ENCODE measurements around the gene MOGAT1. TPM values are rescaled to one million over a fixed set of nuclear protein-coding genes. Genes with fewer than 3 reads are reported as not detected.
"Not testable (repeated sequence)": the region's sequence is repeated elsewhere in the genome, so short reads cannot be mapped to it uniquely, and the experiment has no call there.

MOGAT1 gene
- total RNA-seq, 1 experiment from 2014 or later: not detected

DNA sequence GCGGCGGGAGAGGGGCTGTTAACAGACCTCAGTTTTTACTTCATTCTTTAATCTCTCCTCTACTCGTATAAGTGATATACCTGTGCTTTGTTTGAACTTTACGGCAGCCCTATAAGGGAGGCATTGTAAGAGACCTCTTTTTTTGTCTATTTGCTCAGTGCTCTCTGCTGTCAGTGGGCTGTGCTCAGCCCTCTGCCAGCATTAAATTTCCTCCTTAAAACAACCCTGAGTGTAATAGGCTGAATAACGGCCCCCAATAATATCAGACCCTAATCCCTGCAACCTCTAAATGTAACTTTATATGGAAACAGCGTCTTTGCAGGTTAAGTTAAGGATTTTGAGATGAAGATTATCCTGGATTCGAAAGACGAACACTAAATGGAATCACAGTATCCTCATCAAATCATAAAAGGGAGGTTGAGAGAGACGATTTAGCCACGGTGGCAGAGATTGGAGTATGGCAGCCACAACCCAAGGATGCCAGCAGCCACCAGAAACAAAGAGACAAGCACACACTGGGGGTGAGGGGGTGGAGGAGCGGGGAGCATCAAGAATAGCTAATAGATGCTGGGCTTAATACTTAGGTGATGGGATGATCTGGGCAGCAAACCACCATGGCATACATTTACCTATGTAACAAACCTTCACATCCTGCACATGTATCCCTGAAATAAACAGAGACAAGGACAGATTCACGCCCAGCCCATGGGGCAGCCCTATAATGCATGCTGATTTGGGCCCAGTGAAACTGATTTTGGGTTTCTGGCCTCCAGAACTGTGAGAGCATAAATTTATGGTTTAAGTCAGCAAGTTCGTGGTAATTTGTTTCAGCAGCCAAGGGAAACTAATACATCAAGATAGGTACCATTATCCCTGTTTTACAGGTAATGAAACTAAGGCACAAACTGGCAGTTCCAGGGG, 14.7 kb upstream of the MOGAT1 start:
- DNase-seq (ENCODE audit: low read depth, low spot score): no peak
- in situ Hi-C loops (cut with HindIII; ENCODE audit: low pct_unique_long_range_greater_than_20kb, low sequenced_read_pairs): no loop called here

GRCh38 chr2:222663479-222663878, 8.0 kb upstream of the MOGAT1 start:
- DNase-seq (ENCODE audit: low read depth, low spot score): no peak
- in situ Hi-C loops (cut with HindIII; ENCODE audit: low pct_unique_long_range_greater_than_20kb, low sequenced_read_pairs): no loop called here

DNA sequence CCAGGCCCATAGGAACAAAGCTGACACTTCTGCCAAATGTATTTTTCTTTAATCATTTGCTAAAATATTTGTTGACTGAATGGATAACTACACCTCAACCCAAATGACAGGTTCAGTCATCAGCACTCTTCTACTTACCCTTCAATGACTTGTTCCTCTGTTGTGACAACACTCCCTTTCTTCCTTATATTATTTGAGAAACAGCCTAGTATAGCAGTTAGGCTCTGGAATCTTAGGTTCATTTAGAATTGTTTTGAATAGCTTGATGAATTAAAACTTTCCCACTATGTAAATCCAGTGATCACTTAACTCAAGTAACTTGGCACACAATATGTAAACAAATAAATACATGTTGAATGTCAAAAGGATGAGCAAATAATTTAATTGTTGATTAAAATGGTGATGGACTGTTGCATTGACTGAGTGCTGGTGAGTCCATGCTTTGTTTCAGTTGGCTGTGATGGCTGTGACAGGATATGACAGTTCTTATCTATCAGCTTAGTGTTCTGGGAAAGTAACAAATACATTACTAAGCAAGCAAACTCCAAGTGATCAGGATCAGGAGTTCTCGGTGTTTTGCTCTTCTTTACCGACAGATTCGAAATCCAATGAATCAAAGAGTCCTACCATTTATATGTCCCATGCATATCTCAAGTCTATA, 2.8 kb upstream of the MOGAT1 start:
- in situ Hi-C loops (cut with HindIII; ENCODE audit: low pct_unique_long_range_greater_than_20kb, low sequenced_read_pairs): no loop called here

DNA sequence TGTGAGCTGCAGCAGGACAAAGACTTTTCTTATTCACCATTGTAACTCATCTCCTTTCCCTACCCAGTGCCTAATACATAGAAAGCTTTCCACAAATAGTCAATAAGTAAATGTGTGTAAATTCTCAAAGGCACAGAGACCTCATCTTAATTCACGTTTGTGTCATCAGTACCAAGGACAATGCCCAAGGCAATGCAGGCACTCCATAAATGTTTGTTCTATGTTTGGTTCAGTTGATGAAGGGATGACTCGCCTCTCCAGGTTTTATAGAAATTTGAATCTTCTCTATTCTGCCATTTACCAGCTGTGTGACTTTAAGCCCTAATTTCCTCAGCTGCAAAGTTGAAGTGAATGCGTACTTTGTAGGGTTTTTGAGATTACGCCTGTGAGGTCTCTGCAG, 2.1 kb upstream of the MOGAT1 start:
- in situ Hi-C loops (cut with HindIII; ENCODE audit: low pct_unique_long_range_greater_than_20kb, low sequenced_read_pairs): no loop called here
- no peak for DNase-seq (ENCODE audit: low read depth, low spot score)

More for the DNA sequence above, 2.8 kb upstream of the MOGAT1 start:
- no peak for DNase-seq (ENCODE audit: low read depth, low spot score)

DNA sequence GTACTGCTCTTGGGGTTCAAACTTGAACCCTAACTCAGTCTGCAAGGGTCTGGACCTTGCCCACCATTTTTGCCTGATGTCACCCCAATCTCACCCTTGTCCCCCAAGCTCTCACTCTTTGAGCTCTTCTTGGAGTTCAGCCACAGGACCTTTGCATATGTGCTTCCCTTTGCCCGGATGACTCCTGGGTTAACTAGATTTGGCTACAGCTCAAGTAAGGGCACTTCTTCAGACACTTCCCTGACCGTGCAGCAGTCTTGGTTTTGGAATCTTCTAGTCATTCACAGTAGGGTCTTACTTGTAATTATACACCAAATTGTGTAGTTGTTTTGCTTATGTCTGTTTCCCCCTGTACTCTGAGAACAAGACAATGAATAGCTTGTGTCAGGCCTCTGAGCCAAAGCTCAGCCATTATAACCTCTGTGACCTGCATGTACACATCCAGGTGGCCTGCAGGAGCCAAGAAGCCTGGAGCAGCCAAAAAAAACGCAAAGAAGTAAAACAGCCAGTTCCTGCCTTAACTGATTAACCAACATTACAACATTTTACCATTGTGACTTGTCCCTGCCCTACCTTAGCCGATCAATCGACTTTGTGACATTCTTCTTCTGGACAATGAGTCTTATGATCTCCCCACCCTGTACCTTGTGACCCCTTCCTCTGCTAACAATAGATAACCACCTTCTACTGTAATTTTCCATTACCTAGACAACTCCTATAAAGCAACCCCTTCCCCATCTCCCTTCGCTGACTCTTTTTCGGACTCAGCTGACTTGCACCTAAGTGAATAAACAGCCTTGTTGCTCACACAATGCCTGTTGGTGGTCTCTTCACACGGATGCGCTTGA, 1.0 kb upstream of the MOGAT1 start:
- in situ Hi-C loops (cut with HindIII; ENCODE audit: low pct_unique_long_range_greater_than_20kb, low sequenced_read_pairs): no loop called here
- no peak for DNase-seq (ENCODE audit: low read depth, low spot score)

DNA sequence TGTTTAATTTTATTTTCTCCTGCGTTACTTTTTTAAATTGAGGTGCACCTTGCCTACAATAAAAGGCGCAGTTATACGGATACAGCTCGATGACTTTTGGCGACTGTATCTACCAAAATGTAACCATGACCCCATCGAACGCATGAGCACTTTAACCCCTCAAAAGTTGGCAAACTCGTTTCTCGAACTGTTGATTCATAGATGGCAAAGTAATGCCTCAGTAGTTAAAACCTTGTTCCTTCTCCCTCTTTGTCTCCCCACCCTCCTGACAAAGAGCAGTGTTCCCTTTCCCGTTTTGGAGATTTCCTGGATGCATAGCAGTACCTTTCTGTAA, 577 bp downstream of the MOGAT1 start:
- in situ Hi-C loops (cut with HindIII; ENCODE audit: low pct_unique_long_range_greater_than_20kb, low sequenced_read_pairs): no loop called here
- no peak for DNase-seq (ENCODE audit: low read depth, low spot score)

GRCh38 chr2:222673273-222673672, 1.8 kb downstream of the MOGAT1 start:
- in situ Hi-C loops (cut with HindIII; ENCODE audit: low pct_unique_long_range_greater_than_20kb, low sequenced_read_pairs): no loop called here

GRCh38 chr2:222673883-222674282, 2.4 kb downstream of the MOGAT1 start:
- in situ Hi-C loops (cut with HindIII; ENCODE audit: low pct_unique_long_range_greater_than_20kb, low sequenced_read_pairs): no loop called here
- peak; percentile 58 for DNase-seq (ENCODE audit: low read depth, low spot score)

More at GRCh38 chr2:222673273-222673672, 1.8 kb downstream of the MOGAT1 start:
- DNase-seq (ENCODE audit: low read depth, low spot score): no peak

GRCh38 chr2:222677981-222678380, 6.5 kb downstream of the MOGAT1 start:
- no peak for DNase-seq (ENCODE audit: low read depth, low spot score)
- in situ Hi-C loops (cut with HindIII; ENCODE audit: low pct_unique_long_range_greater_than_20kb, low sequenced_read_pairs): no loop called here

DNA sequence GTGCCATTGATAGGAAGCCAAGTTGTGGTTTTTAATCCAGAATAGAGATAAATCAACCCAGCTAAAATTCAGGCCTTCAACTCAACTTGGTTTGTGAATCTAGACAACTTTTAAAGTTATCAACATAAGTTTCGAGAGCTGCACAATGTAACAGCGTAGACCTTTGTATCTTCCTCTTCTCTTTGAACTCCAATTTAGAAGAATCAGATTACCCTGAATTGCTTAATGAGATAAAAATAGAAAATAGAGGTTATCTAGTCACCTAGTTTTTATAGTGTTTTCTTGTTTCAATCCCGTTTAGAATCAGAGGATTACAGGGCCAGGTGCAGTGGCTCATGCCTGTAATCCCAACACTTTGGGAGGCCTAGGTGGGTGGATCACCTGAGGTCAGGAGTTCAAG, 12.3 kb downstream of the MOGAT1 start:
- in situ Hi-C loops (cut with HindIII; ENCODE audit: low pct_unique_long_range_greater_than_20kb, low sequenced_read_pairs): no loop called here
- DNase-seq (ENCODE audit: low read depth, low spot score): no peak

GRCh38 chr2:222686086-222686750, 14.8 kb downstream of the MOGAT1 start:
- DNase-seq (ENCODE audit: low read depth, low spot score): no peak
- in situ Hi-C loops (cut with HindIII; ENCODE audit: low pct_unique_long_range_greater_than_20kb, low sequenced_read_pairs): no loop called here

- no peak for DNase-seq (ENCODE audit: low read depth, low spot score)
- in situ Hi-C loops (cut with HindIII; ENCODE audit: low pct_unique_long_range_greater_than_20kb, low sequenced_read_pairs): no loop called here
Observed at GRCh38 chr2:222688917-222689316, 17.5 kb downstream of the MOGAT1 start.

DNA sequence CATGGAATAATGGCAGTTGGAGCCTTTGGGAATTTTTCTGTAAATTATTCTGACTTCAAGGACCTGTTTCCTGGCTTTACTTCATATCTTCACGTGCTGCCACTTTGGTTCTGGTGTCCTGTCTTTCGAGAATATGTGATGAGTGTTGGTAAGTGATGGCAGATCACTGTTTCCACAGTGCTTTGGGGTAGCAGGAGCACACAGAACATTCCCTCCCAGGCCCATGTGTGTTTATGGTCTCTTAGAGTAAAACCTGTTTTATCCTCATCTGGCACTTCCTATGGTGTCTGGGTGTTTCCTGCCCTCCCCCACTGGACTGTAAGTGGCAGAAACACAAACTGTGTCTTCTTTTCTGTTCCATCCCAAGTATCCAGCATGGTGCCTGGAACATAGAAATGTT, 17.9 kb downstream of the MOGAT1 start:
- in situ Hi-C loops (cut with HindIII; ENCODE audit: low pct_unique_long_range_greater_than_20kb, low sequenced_read_pairs): no loop called here
- no peak for DNase-seq (ENCODE audit: low read depth, low spot score)

DNA sequence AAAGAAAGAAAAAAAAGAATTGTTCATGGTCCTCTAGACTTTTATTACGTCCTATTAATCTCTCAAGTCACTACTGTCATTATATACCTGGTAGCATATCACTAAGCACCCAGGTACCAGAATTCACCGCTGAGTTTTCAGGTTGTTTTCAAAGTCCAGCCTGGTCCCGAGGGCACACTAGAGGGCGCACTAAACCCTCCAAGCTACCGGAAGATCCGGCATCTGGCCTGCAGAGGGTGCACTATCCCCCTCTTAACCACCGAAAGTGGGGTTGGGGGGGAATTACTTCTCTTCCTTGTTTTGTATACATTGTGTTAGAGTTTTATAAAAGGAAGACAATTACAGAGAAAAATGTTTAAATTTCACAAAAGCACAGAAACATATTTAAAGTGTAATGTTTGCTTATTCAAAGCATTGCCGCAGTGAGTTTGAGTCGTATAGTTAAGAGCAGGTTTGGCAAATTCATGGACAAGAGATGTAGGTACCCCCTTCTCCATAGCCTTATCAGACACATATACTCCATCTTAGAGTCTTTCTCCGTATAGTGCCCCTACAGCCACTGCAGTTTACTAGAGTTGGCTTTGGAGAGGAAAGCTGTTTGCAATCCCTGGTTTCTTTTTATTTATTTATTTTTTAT, 19.2 kb downstream of the MOGAT1 start:
- DNase-seq (ENCODE audit: low read depth, low spot score): peak; percentile 86
- in situ Hi-C loops (cut with HindIII; ENCODE audit: low pct_unique_long_range_greater_than_20kb, low sequenced_read_pairs): no loop called here

- in situ Hi-C loops (cut with HindIII; ENCODE audit: low pct_unique_long_range_greater_than_20kb, low sequenced_read_pairs); DNase-seq (ENCODE audit: low read depth, low spot score): not testable (repeated sequence)
Observed at GRCh38 chr2:222693413-222693812, 22.0 kb downstream of the MOGAT1 start.

DNA sequence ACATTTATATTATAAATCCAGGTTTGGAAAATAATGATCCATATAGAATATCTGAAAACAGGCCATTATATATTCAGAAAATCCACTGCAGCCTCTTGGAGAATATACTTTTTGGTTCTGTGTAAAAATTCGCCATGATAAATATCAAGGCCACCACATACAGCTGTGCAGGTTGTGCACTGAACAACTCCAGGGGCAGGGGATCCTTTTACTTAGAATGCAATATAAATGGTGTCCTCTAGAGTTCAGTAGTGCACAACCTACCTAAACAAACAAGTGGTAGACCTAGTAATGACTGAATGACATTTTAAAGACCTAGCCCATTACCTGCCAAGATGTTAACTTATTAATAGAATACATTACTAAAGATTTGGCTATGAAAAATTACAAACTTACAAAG, 22.4 kb downstream of the MOGAT1 start:
- in situ Hi-C loops (cut with HindIII; ENCODE audit: low pct_unique_long_range_greater_than_20kb, low sequenced_read_pairs): no loop called here

GRCh38 chr2:222698276-222698675, 26.8 kb downstream of the MOGAT1 start:
- in situ Hi-C loops (cut with HindIII; ENCODE audit: low pct_unique_long_range_greater_than_20kb, low sequenced_read_pairs): no loop called here
- no peak for DNase-seq (ENCODE audit: low read depth, low spot score)

More for the DNA sequence above, 22.4 kb downstream of the MOGAT1 start:
- DNase-seq (ENCODE audit: low read depth, low spot score): peak; percentile 75
